ENCODE data around the gene CCDC142.

GRCh38 chr2:74429487-74430451 is 53.0 kb downstream of the CCDC142 start:
- TF ChIP-seq CTCF (IDR thresholded peaks at IDR 0.05) (no peak), POLR2A (IDR thresholded peaks at IDR 0.05) (no peak)

Data from thyroid gland (tissue), 4 donors.